Neuron (in vitro differentiated cells): ENCODE results near the gene DTX4.

ENCODE experiments used
- H2AFZ ChIP-seq: one replicate; pipeline ENCODE4 v1.6.1; 2013; ENCODE audit warnings: low read depth, mild to moderate bottlenecking, inconsistent platforms, low read length, moderate library complexity
- H3K27me3 ChIP-seq: one replicate; pipeline ENCODE4 v1.6.1; 2013; ENCODE audit warnings: low read length; ENCODE audit not compliant: insufficient read depth
- H3K36me3 ChIP-seq: one replicate; pipeline ENCODE4 v1.6.1; 2013; ENCODE audit warnings: low read length; ENCODE audit not compliant: insufficient read depth
- H3K4me1 ChIP-seq: one replicate; pipeline ENCODE4 v1.6.1; 2013; ENCODE audit warnings: low read length; ENCODE audit not compliant: insufficient read depth
- H3K4me3 ChIP-seq: 2 replicates; pipeline ENCODE4 v1.5.1; 2013; ENCODE audit warnings: mild to moderate bottlenecking, low read length, moderate library complexity
- H3K9me3 ChIP-seq: one replicate; pipeline ENCODE4 v1.6.1; 2013; ENCODE audit warnings: low read length

Gene DTX4

GRCh38 chr11:59255281-59255680 is 83.3 kb downstream of the DTX4 start:
- H3K9me3 ChIP-seq: no peaks in the 10 kb centered on the region
- no peak overlapping the region for H2AFZ ChIP-seq
- no peaks in the 10 kb centered on the region for H3K36me3 ChIP-seq
- no peaks in the 10 kb centered on the region for H3K4me1 ChIP-seq
- no peak overlapping the region for H3K4me3 ChIP-seq
- H3K27me3 ChIP-seq: peaks cover 5% of the 10 kb centered on the region
